Smooth muscle cell of bladder (primary cell): ENCODE results near the gene UCP1. TPM values are rescaled to one million over a fixed set of nuclear protein-coding genes. Genes with fewer than 3 reads are reported as not detected.

Experiments
- total RNA-seq: library from RNA; depleted of rRNA; stranded (reverse); fragments of >200 nt; gene quantifications from 2 replicates; pipeline ENCODE4 v1.2.3, GENCODE V29; 2014

Gene UCP1, protein sequence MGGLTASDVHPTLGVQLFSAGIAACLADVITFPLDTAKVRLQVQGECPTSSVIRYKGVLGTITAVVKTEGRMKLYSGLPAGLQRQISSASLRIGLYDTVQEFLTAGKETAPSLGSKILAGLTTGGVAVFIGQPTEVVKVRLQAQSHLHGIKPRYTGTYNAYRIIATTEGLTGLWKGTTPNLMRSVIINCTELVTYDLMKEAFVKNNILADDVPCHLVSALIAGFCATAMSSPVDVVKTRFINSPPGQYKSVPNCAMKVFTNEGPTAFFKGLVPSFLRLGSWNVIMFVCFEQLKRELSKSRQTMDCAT
- total RNA-seq, result not detected in 2 replicates

GRCh38 chr4:140568507-140569306 lies at the start of gene UCP1:
Gene UCP1 (minus strand): TSS chr4:140568961. CDS start chr4:140568729, 232 bp downstream.

GRCh38 chr4:140523857-140524742 lies 44.7 kb downstream of the UCP1 start, which contains the start of gene ELMOD2:
Gene ELMOD2 (plus strand): TSS chr4:140524168. CDS start chr4:140525429, 1,261 bp downstream.

Other genes starting within 250 kb of the UCP1 start
- 34.1 and 45.3 TPM in 2 replicates for gene SCOC, start 195.3 kb downstream of the UCP1 start, total RNA-seq
- 5.8 and 7.5 TPM in 2 replicates for gene CLGN, start 141.3 kb downstream of the UCP1 start, total RNA-seq
- not detected in 2 replicates for gene MGAT4D, start 70.7 kb downstream of the UCP1 start, total RNA-seq
- gene ELMOD2, start 44.8 kb downstream of the UCP1 start, total RNA-seq, result 24.5 and 25.3 TPM in 2 replicates
- 26.5 and 30.0 TPM in 2 replicates for gene TBC1D9, start 187.4 kb upstream of the UCP1 start, total RNA-seq